GM18520 (cell line): ENCODE results near the gene STK4.
"Not testable (repeated sequence)": the region's sequence is repeated elsewhere in the genome, so short reads cannot be mapped to it uniquely, and the experiment has no call there.

Source experiments
- ATAC-seq: cut with Tn5 transposase; IDR thresholded peaks from one replicate; pipeline ENCODE4 v1.9.1; 2021; ENCODE audit not compliant: unreplicated experiment

Gene STK4

DNA sequence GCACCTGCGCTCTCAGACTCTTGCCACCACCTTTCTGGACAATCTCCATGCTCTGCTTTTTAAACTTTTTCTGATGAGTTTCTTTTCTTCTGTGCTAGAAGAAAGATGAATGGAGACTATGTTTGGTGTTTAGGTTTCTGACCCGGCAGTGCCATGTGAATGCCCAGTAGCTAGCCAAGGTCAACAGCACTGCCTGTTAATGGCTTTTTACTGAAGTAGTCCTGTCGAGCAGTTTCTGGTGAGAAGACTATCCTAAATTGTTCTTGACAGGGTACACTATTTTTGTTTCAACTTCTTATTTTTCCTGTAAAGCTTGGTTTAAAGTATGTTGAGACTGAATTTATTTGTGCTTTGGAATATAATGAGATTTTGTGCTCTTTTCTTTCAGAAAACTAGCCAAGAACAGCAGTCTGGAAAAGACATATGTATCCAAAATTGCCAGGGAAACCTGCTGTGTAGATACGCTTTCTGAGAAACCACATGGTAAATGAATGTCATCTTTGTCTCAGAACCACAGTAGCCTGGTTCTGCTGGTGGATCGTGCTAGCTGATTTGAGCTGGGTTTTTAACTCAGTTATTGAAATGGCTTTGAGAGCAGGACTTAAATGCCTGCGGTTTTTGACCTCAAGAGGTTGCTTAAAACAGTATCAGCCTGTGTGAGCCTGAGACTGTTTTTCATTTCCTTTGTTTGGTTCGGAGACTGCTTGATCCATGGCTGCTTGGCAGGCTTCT is 86.6 kb downstream of the STK4 start:
- ATAC-seq: no peak

DNA sequence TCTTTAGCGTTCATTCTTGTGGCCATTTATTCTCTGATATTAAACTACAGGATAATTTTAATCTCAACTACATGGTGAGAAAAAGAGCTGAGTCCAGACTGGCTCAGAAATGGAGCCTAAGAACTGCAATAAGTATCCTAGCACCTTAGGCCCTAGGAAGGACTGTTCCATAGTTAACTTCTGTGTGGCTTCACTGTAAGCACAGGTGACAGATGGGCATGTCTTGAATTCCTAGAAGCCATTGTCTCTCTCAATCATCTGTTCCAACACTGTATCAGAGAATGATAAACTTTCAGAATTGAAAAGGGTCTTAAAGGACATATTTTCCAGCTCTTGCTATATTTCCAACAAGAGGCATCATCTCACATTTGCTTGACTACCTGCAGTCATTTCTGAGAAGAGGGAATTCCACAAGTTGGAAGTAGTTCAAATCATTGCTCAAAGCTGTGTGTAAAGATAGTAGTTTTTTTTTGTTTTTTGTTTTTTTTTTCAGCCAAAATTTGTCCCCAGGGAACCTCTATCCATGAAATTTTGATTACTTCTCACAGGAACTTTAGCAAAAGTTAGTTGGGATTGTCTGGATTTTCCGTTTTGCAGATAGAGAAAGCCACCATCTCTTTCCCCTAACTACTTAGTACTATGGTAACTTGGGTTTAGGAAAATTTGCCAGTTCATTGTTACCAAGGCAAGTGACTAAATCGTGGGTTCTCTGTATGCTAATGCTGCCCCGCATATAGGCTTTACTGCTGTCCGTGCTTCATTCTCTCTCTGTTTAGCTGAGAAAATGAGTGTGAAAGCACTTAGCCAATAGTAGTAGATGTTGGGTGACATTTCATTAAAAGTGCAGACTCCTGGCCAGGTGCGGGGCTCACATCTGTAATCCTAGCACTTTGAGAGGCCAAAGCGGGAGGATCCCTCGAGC is 87.4 kb downstream of the STK4 start:
- ATAC-seq: no peak

DNA sequence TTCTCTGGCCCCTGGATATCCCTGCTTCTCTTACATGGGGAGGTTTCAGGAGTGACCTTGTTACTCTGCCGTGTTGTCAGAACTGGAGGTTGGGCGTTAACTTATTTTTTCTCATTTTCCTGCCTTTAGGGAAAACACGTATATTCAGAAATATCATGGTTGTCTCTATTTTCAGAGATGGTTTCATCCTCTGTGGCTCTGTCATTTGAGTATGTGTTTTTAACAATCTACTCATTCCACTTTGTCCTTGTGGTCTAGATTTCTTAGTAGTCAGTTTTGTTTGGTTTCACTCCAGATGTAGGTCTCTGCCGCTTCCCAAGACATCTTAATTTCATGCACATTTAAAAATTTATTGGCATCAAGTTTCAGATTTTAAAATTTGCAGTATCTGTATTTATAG is 88.7 kb downstream of the STK4 start:
- no peak for ATAC-seq

DNA sequence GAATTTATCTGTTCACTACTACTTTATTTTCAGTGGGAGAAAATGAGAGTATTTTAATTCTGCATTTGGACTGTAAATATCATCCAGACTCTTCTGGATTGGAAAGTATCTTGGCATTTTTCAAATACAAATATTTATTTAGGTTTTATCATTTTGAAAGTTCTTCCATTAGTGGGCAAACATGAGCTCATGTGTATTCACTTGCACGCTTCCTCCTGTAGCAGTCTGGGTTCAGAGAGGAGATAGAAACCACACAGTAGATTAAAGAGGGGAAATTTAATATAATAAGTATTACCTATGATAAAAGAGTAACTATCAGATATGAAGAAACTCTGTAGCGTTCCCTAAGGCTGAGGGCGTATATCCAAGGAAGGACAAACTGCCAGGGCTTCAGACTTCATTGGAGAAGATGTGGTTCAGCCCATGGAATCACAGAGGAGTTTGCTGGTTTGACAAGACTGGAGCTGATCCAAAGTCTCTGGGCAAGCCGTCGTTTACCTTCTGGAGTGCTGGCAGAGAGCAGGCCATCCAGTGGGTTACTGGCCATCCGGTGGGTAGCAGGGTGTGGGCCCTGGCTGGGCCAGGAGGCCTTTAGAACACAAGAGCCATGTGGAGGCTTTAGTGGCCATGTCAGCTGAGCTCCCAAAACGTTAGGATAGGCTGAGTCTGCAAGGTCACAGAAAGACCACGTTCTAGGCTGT is 90.3 kb downstream of the STK4 start:
- no peak for ATAC-seq

GRCh38 chr20:45058168-45058850 is 92.0 kb downstream of the STK4 start:
- ATAC-seq: no peak

- no peak for ATAC-seq
Measured at GRCh38 chr20:45059022-45059728, 92.9 kb downstream of the STK4 start.

GRCh38 chr20:45060294-45060693 is 94.0 kb downstream of the STK4 start:
- no peak for ATAC-seq

GRCh38 chr20:45061244-45061643 is 94.9 kb downstream of the STK4 start:
- ATAC-seq: no peak

GRCh38 chr20:45063107-45063506 is 96.8 kb downstream of the STK4 start:
- not testable (repeated sequence) for ATAC-seq

- ATAC-seq: no peak
Measured at GRCh38 chr20:45064812-45065211, 98.5 kb downstream of the STK4 start.

- ATAC-seq: no peak
Measured at GRCh38 chr20:45066372-45066771, 100.1 kb downstream of the STK4 start.

GRCh38 chr20:45067087-45067486 is 100.8 kb downstream of the STK4 start:
- ATAC-seq: no peak

DNA sequence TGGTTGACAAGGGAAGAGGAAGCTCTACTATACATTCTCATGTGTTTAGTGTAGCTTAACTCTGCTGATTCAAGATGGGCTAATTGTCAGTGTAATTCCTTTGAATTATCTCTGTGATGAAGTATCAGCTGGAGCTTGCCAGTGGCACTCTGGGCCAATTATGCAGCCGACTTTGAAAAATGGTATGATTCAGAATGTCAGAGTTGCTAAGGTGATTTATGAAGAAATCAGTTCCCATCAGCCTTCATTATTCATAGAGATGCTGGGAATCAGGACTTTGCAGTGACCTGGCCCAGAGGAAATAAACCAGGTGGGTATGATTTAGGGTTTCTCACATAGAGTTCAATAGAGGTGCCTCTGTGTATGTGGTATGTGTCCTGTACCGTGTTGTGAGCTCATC is 101.2 kb downstream of the STK4 start:
- no peak for ATAC-seq

GRCh38 chr20:45069261-45069660 is 102.9 kb downstream of the STK4 start:
- ATAC-seq: no peak

DNA sequence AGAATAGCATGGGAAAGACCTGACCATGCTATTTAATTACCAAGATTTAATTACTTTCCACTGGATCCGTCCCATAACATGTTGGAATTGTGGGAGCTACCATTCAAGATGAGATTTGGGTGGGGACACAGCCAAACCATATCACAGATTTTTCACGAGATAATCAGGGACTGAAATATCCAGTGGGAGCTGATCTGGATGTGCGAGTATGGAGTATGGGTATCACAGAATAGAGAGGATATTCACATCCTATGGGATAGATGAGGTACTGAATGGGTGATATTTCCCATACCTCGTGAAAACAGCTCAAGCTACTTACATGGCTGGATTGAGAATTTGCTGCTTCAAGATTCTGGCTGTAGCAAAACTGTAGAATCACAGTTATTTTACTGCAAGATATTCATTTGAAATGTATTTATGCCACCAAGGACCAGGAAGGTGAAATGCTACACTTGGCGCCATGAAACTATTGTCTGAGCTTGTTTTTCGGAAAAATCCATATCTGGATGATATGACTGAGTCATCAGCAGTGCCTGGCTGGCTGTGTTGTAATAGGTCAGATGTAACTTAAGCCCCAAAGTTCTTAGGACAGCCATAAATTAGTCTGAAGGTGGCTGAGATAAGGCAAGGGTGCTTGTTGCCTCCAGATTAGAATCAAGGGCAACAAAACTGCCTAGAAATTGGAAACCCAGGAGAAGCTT is 104.8 kb downstream of the STK4 start:
- ATAC-seq: no peak

- ATAC-seq: no peak
Measured at GRCh38 chr20:45072066-45072465, 105.8 kb downstream of the STK4 start.

- ATAC-seq: no peak
Measured at GRCh38 chr20:45073221-45073620, 106.9 kb downstream of the STK4 start.

DNA sequence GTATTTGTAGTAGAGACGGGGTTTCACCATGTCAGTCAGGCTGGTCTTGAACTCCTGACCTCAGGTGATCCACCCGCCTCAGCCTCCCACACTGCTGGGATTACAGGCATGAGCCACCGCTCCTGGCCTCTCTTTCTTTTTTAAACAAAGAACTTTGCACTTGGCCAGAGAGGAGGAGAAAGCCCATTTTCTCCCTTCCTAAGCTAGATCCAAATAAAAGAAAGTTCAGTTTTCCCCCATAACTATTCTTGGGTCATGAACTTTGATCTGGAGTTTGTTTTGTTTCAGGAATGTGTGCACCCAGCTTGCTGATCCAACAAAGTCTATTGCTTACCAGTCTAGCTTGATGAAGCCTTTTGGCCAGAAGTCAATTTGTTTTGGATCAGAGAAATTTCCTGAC is 111.2 kb downstream of the STK4 start:
- no peak for ATAC-seq

- ATAC-seq: no peak
Measured at GRCh38 chr20:45080867-45081624, 114.7 kb downstream of the STK4 start.
